ENCODE data around the gene CKB.

Gene CKB

DNA sequence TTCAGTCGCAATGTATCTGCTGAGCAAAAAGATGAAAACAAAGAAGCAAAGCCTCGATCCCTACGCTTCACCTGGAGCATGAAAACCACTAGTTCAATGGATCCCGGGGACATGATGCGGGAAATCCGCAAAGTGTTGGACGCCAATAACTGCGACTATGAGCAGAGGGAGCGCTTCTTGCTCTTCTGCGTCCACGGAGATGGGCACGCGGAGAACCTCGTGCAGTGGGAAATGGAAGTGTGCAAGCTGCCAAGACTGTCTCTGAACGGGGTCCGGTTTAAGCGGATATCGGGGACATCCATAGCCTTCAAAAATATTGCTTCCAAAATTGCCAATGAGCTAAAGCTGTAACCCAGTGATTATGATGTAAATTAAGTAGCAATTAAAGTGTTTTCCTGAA lies 19.8 kb downstream of the CKB start:
- Mint-ChIP-seq H3K27me3 (no peaks in the 10 kb centered on the region), H3K4me1 (peaks cover 9% of the 10 kb centered on the region), H3K9me3 (no peaks in the 10 kb centered on the region), H3K27ac (no peak overlapping the region), H3K36me3 (peaks cover 62% of the 10 kb centered on the region), H3K4me3 (no peak overlapping the region)
- ATAC-seq: no peak

- no peak overlapping the region for H3K4me3 Mint-ChIP-seq
- H3K27me3 Mint-ChIP-seq: no peaks in the 10 kb centered on the region
- peaks cover 9% of the 10 kb centered on the region for H3K4me1 Mint-ChIP-seq
- H3K9me3 Mint-ChIP-seq: no peaks in the 10 kb centered on the region
- H3K36me3 Mint-ChIP-seq: peaks cover 62% of the 10 kb centered on the region
- H3K27ac Mint-ChIP-seq: no peak overlapping the region
- no peak for ATAC-seq
Observed at GRCh38 chr14:103501921-103502669, 20.5 kb downstream of the CKB start.

DNA sequence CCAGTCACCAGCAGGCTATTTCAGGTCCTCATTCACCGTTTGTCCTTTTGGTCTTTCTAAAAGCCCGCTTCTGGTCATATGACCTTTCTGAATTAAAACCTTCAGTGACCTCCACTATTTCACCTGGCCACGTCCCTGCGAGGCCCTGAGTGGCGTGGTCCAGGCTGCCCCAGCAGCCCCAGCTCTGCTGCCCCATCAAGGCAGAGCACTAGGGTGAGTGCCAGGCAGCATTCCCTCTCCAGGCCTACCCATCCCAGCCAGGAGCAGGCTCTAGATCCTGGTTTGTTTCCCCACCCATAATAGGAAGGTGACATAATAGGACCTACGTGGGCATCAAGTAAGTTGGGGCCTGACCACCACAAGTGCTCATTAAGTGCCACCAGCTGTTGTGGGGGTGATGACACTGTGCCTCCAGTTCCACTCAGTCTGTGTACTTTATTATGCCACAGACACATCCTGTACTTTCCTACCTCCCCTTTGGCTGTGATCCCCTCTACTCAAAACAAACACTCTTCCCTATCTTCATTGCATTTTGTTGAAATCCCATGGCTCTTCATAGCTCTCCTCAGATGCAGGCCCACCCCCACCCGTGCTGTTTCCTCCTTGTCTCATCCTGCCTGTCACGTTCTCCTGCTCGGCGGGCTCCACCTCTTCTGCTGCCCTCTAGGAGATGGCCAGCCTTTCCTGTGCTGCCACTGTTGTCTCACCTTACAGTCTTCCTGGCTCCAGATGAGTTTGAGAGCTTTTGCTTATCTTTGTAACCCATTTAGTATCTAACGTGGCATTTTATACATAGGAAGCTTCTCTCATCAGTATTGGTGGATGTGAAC lies 21.4 kb downstream of the CKB start:
- Mint-ChIP-seq H3K4me1 (peaks cover 9% of the 10 kb centered on the region), H3K27ac (no peak overlapping the region), H3K9me3 (no peaks in the 10 kb centered on the region), H3K36me3 (peaks cover 62% of the 10 kb centered on the region), H3K4me3 (no peak overlapping the region), H3K27me3 (no peaks in the 10 kb centered on the region)
- no peak for ATAC-seq

GRCh38 chr14:103500148-103500990 lies 22.3 kb downstream of the CKB start:
- H3K36me3 Mint-ChIP-seq: peaks cover 55% of the 10 kb centered on the region
- ATAC-seq: peak; percentile 83

GRCh38 chr14:103499709-103500108 lies 22.9 kb downstream of the CKB start:
- ATAC-seq: no peak
- Mint-ChIP-seq H3K27me3 (no peaks in the 10 kb centered on the region), H3K36me3 (peaks cover 48% of the 10 kb centered on the region)

More at GRCh38 chr14:103500148-103500990, 22.3 kb downstream of the CKB start:
- Mint-ChIP-seq H3K27me3 (no peaks in the 10 kb centered on the region), H3K4me1 (peaks cover 9% of the 10 kb centered on the region), H3K9me3 (no peaks in the 10 kb centered on the region), H3K4me3 (no peak overlapping the region), H3K27ac (no peak overlapping the region)

GRCh38 chr14:103496776-103497175 lies 25.9 kb downstream of the CKB start:
- H3K9me3 Mint-ChIP-seq: no peaks in the 10 kb centered on the region
- H3K27me3 Mint-ChIP-seq: no peaks in the 10 kb centered on the region
- H3K4me3 Mint-ChIP-seq: no peak overlapping the region
- peaks cover 9% of the 10 kb centered on the region for H3K4me1 Mint-ChIP-seq
- ATAC-seq: no peak
- no peak overlapping the region for H3K27ac Mint-ChIP-seq
- H3K36me3 Mint-ChIP-seq: peaks cover 21% of the 10 kb centered on the region

More at GRCh38 chr14:103499709-103500108, 22.9 kb downstream of the CKB start:
- H3K27ac Mint-ChIP-seq: no peak overlapping the region
- H3K9me3 Mint-ChIP-seq: no peaks in the 10 kb centered on the region
- peaks cover 9% of the 10 kb centered on the region for H3K4me1 Mint-ChIP-seq
- H3K4me3 Mint-ChIP-seq: no peak overlapping the region

DNA sequence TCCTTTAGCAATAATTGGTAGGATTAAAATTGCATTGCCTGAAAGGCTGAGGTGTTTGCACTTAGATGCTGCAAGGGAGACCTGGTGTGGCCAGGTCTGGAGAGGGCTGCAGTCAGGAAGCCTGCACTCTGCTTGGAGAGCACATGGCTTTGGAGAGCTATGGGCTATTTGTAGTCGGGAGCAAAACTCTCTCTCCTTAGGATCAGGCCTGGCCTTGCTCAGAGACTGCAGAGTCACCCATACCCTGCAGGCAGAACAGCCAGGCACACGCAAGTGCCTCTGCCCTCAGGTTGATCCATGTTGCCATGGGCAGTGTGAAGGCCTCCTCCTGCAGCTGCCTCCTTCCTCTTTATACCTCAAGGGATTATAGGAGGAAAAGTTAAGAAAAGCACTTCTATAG lies 26.8 kb downstream of the CKB start:
- Mint-ChIP-seq H3K4me3 (no peak overlapping the region), H3K36me3 (peaks cover 21% of the 10 kb centered on the region), H3K9me3 (no peaks in the 10 kb centered on the region), H3K4me1 (peaks cover 9% of the 10 kb centered on the region), H3K27me3 (no peaks in the 10 kb centered on the region), H3K27ac (no peak overlapping the region)
- no peak for ATAC-seq

GRCh38 chr14:103492156-103492925 lies 30.3 kb downstream of the CKB start:
- peaks cover 29% of the 10 kb centered on the region for H3K36me3 Mint-ChIP-seq
- H3K27me3 Mint-ChIP-seq: no peaks in the 10 kb centered on the region
- H3K9me3 Mint-ChIP-seq: no peaks in the 10 kb centered on the region

DNA sequence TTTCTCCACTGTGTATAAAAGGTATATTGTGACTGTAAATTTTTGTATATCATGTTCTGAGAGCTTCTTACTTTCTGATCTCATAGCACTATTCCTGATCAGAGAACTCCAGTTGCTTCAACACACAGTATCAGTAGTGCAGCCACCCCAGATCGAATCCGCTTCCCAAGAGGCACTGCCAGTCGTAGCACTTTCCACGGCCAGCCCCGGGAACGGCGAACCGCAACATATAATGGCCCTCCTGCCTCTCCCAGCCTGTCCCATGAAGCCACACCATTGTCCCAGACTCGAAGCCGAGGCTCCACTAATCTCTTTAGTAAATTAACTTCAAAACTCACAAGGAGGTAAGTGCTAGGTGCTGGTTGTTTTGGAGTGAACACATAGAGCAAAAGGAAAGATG lies 30.9 kb downstream of the CKB start:
- no peak for ATAC-seq
- no peak overlapping the region for H3K27ac Mint-ChIP-seq
- H3K36me3 Mint-ChIP-seq: peaks cover 30% of the 10 kb centered on the region
- no peaks in the 10 kb centered on the region for H3K4me1 Mint-ChIP-seq
- H3K27me3 Mint-ChIP-seq: no peaks in the 10 kb centered on the region
- no peaks in the 10 kb centered on the region for H3K9me3 Mint-ChIP-seq
- no peak overlapping the region for H3K4me3 Mint-ChIP-seq

More at GRCh38 chr14:103492156-103492925, 30.3 kb downstream of the CKB start:
- Mint-ChIP-seq H3K27ac (no peak overlapping the region), H3K4me1 (no peaks in the 10 kb centered on the region), H3K4me3 (no peak overlapping the region)
- no peak for ATAC-seq

GRCh38 chr14:103489621-103490020 lies 33.0 kb downstream of the CKB start:
- Mint-ChIP-seq H3K27ac (no peak overlapping the region), H3K4me3 (no peak overlapping the region), H3K9me3 (no peaks in the 10 kb centered on the region), H3K27me3 (no peaks in the 10 kb centered on the region), H3K36me3 (peaks cover 30% of the 10 kb centered on the region), H3K4me1 (no peaks in the 10 kb centered on the region)
- ATAC-seq: no peak

- no peaks in the 10 kb centered on the region for H3K9me3 Mint-ChIP-seq
- H3K4me1 Mint-ChIP-seq: no peaks in the 10 kb centered on the region
- no peak for ATAC-seq
- no peak overlapping the region for H3K4me3 Mint-ChIP-seq
- no peak overlapping the region for H3K27ac Mint-ChIP-seq
- peaks cover 32% of the 10 kb centered on the region for H3K36me3 Mint-ChIP-seq
- H3K27me3 Mint-ChIP-seq: no peaks in the 10 kb centered on the region
Observed at GRCh38 chr14:103488960-103489359, 33.7 kb downstream of the CKB start.

- Mint-ChIP-seq H3K27me3 (no peaks in the 10 kb centered on the region), H3K4me1 (no peaks in the 10 kb centered on the region), H3K4me3 (no peak overlapping the region), H3K27ac (no peak overlapping the region), H3K9me3 (no peaks in the 10 kb centered on the region), H3K36me3 (peaks cover 38% of the 10 kb centered on the region)
- ATAC-seq: no peak
Observed at GRCh38 chr14:103488071-103488470, 34.6 kb downstream of the CKB start.

DNA sequence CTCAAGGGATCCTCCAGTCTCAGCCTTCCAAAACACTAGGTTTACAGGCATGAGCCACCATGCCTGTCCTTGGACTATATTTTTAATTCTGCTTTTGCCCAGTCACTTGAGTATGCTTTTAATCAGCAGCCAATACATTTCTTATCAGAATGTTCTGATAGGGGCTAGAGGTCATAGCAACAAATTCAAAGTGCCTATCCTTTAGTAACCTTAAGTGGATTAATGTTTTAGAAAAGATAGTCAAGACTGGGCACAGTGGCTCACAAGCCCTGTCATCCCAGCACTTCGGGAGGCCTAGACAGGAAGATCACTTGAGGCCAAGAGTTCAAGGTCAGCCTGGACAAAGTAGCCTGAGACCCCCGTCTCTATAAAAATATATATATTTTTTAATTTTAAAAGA lies 37.1 kb downstream of the CKB start:
- no peak for ATAC-seq
- no peak overlapping the region for H3K4me3 Mint-ChIP-seq
- no peaks in the 10 kb centered on the region for H3K27me3 Mint-ChIP-seq
- H3K9me3 Mint-ChIP-seq: no peaks in the 10 kb centered on the region
- no peak overlapping the region for H3K27ac Mint-ChIP-seq
- H3K36me3 Mint-ChIP-seq: peaks cover 47% of the 10 kb centered on the region
- peaks cover 12% of the 10 kb centered on the region for H3K4me1 Mint-ChIP-seq

- Mint-ChIP-seq H3K9me3 (no peaks in the 10 kb centered on the region), H3K4me3 (no peak overlapping the region), H3K27me3 (no peaks in the 10 kb centered on the region), H3K4me1 (peaks cover 20% of the 10 kb centered on the region), H3K36me3 (peaks cover 44% of the 10 kb centered on the region), H3K27ac (no peak overlapping the region)
- ATAC-seq: no peak
Observed at GRCh38 chr14:103483600-103483999, 39.0 kb downstream of the CKB start.

Measured in stimulated activated memory B cell treated with anti-CD40 and anti-IgM and Interleukin-4, amounts not matched to agents 10 μg/mL and 1 μg/mL and 100 μg/mL, for 72 hours (primary cell).